Measurements from ENCODE around the gene MED22. TPM values are rescaled to one million over a fixed set of nuclear protein-coding genes. Genes with fewer than 3 reads are reported as not detected.

Gene MED22
- 56.4 and 61.8 TPM in 2 replicates for total RNA-seq (2021; fragmentation: NEBNext Ultra II Directional; extraction: Animal tissue kit (Norgen Biotek cat#: 25700))
- 68.4 and 105 TPM in 2 replicates for polyA plus RNA-seq (2011; rRNA removed)
- 88.7 TPM for polyA plus RNA-seq (2011; cell fraction: cytosol; rRNA removed)
- polyA plus RNA-seq (2011; cell fraction: nucleus; rRNA removed): 114 TPM
- polyA plus RNA-seq (2012, experiment 1 of 2): 42.8 to 66.6 TPM (median 62.2 TPM) in 4 replicates
- 63.8 TPM for polyA plus RNA-seq (2012, experiment 2 of 2)
- polyA plus RNA-seq (2013, experiment 1 of 2): 47.5 TPM
- 46.8 TPM for polyA plus RNA-seq (2013, experiment 2 of 2)
- 84.7 and 135 TPM in 2 replicates for polyA minus RNA-seq (2011; rRNA and poly(A)+ RNA removed)
- polyA minus RNA-seq (2011; cell fraction: cytosol; rRNA and poly(A)+ RNA removed): 38.3 TPM
- 35.7 TPM for polyA minus RNA-seq (2011; cell fraction: nucleus; rRNA and poly(A)+ RNA removed)
- long read RNA-seq, experiment 1, partial matches to known transcripts: 6 of 50 reads
- long read RNA-seq, experiment 1, other reads (novel, unspliced or antisense): 37 of 50 reads
- long read RNA-seq, experiment 2, partial matches to known transcripts: 2 of 3 reads
- long read RNA-seq, experiment 2, other reads (novel, unspliced or antisense): 1 of 3 reads

- Histone ChIP-seq H3K4ac (replicated peaks; ENCODE audit: insufficient read length, low read depth, low read length) (peak within 1 kb of the TSS; percentile 97), H3K36me3 (ENCODE audit: control insufficient read depth in 2 of 4, insufficient read depth in 4 of 4, low read length in 3 of 4) (peaks cover 37 to 77% (median 65%) of the 10 kb centered on the region in 4 experiments), H4K5ac (ENCODE audit: insufficient read length, low read depth, low read length) (peak within 1 kb of the TSS; percentile 97), H3K4me1 (replicated peaks in 1 of 4; ENCODE audit: control insufficient read depth in 3 of 4, insufficient read depth in 4 of 4, low read length in 3 of 4) (peaks cover 0 to 10% (median 7%) of the 10 kb centered on the region in 4 experiments; a peak in 6 of 7 replicates), H3K23me2 (ENCODE audit: low read depth, low read length) (peaks cover 9% of the 10 kb centered on the region; the same call in 1 of the 2 replicates), H4K91ac (replicated peaks; ENCODE audit: insufficient read length, low read length) (peak within 1 kb of the TSS; percentile 87), H2AFZ (ENCODE audit: low read length) (no peak within 1 kb of the TSS), H2BK12ac (ENCODE audit: low read depth, low read length) (peak within 1 kb of the TSS; percentile 50; the same call in 1 of the 2 replicates), H3K27me3 (replicated peaks in 1 of 4; ENCODE audit: control insufficient read depth in 3 of 4, extremely low read depth in 1 of 4, insufficient read depth in 3 of 4, low read length in 3 of 4) (no peaks in the 10 kb centered on the region), H3K56ac (replicated peaks; ENCODE audit: insufficient read length, low read depth, low read length) (peak within 1 kb of the TSS; percentile 81), H4K8ac (ENCODE audit: extremely low read depth, insufficient read depth, low read length) (peak within 1 kb of the TSS; percentile 100), H3K4me2 (ENCODE audit: insufficient read depth in 1 of 2, low read depth in 2 of 2, low read length in 2 of 2) (peak within 1 kb of the TSS; percentile 91 to 97), H2AK5ac (ENCODE audit: low read depth, low read length) (peak within 1 kb of the TSS; percentile 75; the same call in 1 of the 2 replicates), H4K20me1 (replicated peaks in 1 of 2; ENCODE audit: control insufficient read depth in 1 of 2, insufficient read depth in 2 of 2, low read length in 2 of 2) (peaks cover 14 to 32% of the 10 kb centered on the region in 2 experiments), H3K4me3 (ENCODE audit: extremely low read depth in 1 of 4, insufficient read depth in 2 of 4, low read depth in 3 of 4, low read length in 4 of 4) (peak within 1 kb of the TSS; percentile 93 to 100 (median 96)), H2BK20ac (ENCODE audit: low read length) (no peak within 1 kb of the TSS), H3K23ac (ENCODE audit: insufficient read length) (no peak within 1 kb of the TSS), H2BK15ac (ENCODE audit: low read length) (no peak within 1 kb of the TSS), H3K14ac (ENCODE audit: insufficient read length) (no peak within 1 kb of the TSS), H3K79me2 (ENCODE audit: control insufficient read depth in 1 of 2, insufficient read depth in 2 of 2, low read length in 2 of 2) (peaks cover 9 to 39% of the 10 kb centered on the region in 2 experiments), H2BK5ac (ENCODE audit: low read depth, low read length) (peak within 1 kb of the TSS; percentile 100), H3K27ac (ENCODE audit: low read depth, low read length) (peak within 1 kb of the TSS; percentile 99), H3K79me1 (ENCODE audit: low read depth, low read length) (peaks cover 17% of the 10 kb centered on the region), H3K18ac (ENCODE audit: extremely low read depth, low read length) (peak within 1 kb of the TSS; percentile 96), H2BK120ac (replicated peaks; ENCODE audit: low read depth, low read length) (no peak within 1 kb of the TSS), H3K9me3 (ENCODE audit: insufficient read depth in 2 of 2, low read depth in 1 of 2, low read length in 1 of 2) (no peaks in the 10 kb centered on the region), H3K9ac (replicated peaks in 1 of 4; ENCODE audit: extremely low read depth in 1 of 4, low read depth in 3 of 4, low read length in 3 of 4) (peak within 1 kb of the TSS; percentile 98 to 99 (median 98))
- WGBS, 2 experiments (ENCODE audit: extremely low coverage in 1 of 2, insufficient coverage in 1 of 2, insufficient read length in 1 of 2, insufficient replicate concordance in 2 of 2, low coverage in 1 of 2, low lambda C conversion rate in 2 of 2, missing lambda C conversion rate in 1 of 2): 1% methylated on average over 52 of the region's 64 CpGs; no CpG with 5 or more reads in 1 of the 2 experiments
- POLR2A ChIA-PET (ENCODE audit: partially characterized antibody): interaction anchor here (0.6 to 16.1 kb wide), 39 partner anchors 3 to 499 kb away, joined by 3 to 461 read pairs (median 4); partner anchors contain the start of genes ADAMTS13, CACFD1, MED22 and REXO4
- DNase-seq (ENCODE audit: low read depth in 1 of 2, low spot score in 2 of 2) (peak; percentile 77 to 93), FAIRE-seq (no peak)
- CTCF ChIA-PET (ENCODE audit: partially characterized antibody): interaction anchor here (0.7 to 3.3 kb wide), 4 partner anchors 8 to 162 kb away, joined by 3 to 22 read pairs (median 3); partner anchors contain the start of genes SURF1 and SURF2
- TF ChIP-seq SIN3A (conservative IDR thresholded peaks at IDR 0.05 in 1 of 2, IDR thresholded peaks at IDR 0.05 in 1 of 2; ENCODE audit: low read depth in 1 of 2, low read length in 2 of 2) (peak in 1 of 2 experiments; percentile 55; a peak in 2 of 4 replicates), POLR2AphosphoS5 (IDR thresholded peaks at IDR 0.05; ENCODE audit: low read depth, low read length) (peak; percentile 100), POLR2A (IDR thresholded peaks at IDR 0.05; ENCODE audit: control extremely low read depth in 1 of 2, low read depth in 2 of 2, low read length in 2 of 2) (peak in 1 of 2 experiments; percentile 97; a peak in 1 of 3 replicates)
Measured at GRCh38 chr9:133347985-133348717, at the start of gene MED22, which contains the start of gene RPL7A. Gene MED22, minus strand, starts transcription at chr9:133348131. Its CDS starts 1,469 bp downstream, at chr9:133346662. Gene RPL7A, plus strand, starts transcription at chr9:133348218. Its CDS starts 26 bp downstream, at chr9:133348244.

Measured in H1 (cell line).